ENCODE measurements around the gene PIK3IP1.

DNA sequence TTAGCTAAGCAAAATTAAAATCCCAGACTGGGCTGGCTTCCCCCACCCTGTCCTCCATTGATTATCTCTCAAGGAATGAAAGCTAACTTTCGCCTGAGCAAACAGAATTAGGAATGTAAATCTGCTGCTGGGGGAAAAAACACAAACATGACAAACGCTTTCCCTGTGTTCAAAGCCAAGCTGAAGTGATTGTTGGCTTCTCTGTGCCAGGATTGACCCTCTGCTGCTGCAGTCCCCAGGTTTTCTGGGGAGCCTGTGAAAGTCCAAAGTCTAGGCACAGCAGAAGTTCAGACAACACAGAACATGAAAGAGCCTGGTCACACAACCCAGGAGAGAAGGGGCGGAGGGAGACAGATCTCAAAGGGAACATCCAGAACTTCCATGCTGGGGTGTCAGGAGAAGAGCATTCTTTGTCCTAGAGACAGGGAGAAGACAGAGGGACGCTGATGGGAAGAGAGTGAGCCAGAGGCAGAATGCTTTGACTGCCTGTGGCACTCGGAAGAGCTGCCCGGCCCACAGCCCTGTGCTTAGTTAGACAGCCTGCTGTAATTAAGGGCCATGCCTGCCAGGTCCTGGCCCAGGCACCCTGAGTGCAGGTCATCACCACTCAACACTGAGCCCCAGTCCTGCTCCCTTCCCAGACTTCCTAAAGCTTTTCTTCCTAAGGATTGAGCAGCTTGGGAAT lies 47.0 kb upstream of the PIK3IP1 start:
- TF ChIP-seq, protein P1, sequence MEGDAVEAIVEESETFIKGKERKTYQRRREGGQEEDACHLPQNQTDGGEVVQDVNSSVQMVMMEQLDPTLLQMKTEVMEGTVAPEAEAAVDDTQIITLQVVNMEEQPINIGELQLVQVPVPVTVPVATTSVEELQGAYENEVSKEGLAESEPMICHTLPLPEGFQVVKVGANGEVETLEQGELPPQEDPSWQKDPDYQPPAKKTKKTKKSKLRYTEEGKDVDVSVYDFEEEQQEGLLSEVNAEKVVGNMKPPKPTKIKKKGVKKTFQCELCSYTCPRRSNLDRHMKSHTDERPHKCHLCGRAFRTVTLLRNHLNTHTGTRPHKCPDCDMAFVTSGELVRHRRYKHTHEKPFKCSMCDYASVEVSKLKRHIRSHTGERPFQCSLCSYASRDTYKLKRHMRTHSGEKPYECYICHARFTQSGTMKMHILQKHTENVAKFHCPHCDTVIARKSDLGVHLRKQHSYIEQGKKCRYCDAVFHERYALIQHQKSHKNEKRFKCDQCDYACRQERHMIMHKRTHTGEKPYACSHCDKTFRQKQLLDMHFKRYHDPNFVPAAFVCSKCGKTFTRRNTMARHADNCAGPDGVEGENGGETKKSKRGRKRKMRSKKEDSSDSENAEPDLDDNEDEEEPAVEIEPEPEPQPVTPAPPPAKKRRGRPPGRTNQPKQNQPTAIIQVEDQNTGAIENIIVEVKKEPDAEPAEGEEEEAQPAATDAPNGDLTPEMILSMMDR (IDR thresholded peaks at IDR 0.05) = no peak
- no peak for TF ChIP-seq POLR2A (IDR thresholded peaks at IDR 0.05)
